ENCODE measurements around the gene CCDC195. TPM values are rescaled to one million over a fixed set of nuclear protein-coding genes. Genes with fewer than 3 reads are reported as not detected.

CCDC195 gene
- total and polyA plus RNA-seq, 3 donors from 2014 or later = not detected

- TF ChIP-seq CTCF (IDR thresholded peaks at IDR 0.05) (no peak), POLR2A (IDR thresholded peaks at IDR 0.05) (no peak)
- WGBS, 2 donors = 62 to 66% methylated on average over 3 of the region's 3 CpGs
- H3K27ac ChIP-seq = no peak overlapping the region
- H3K4me3 ChIP-seq = no peak overlapping the region
- H3K36me3 ChIP-seq (ENCODE audit: low read depth, missing control alignments) = no peaks in the 10 kb centered on the region
- intact Hi-C loops (cut with DNase I; ENCODE audit: low total_unique reads) = no loop called here
- H3K4me1 ChIP-seq = no peaks in the 10 kb centered on the region
- no peaks in the 10 kb centered on the region for H3K9me3 ChIP-seq
- no peak for DNase-seq
- H3K27me3 ChIP-seq = no peaks in the 10 kb centered on the region
Observed at GRCh38 chr2:224694502-224694901, 21.7 kb downstream of the CCDC195 start.

GRCh38 chr2:224691563-224691962 lies 24.6 kb downstream of the CCDC195 start:
- H3K4me3 ChIP-seq = no peak overlapping the region
- WGBS, 2 donors = 62 to 79% methylated on average over 2 of the region's 2 CpGs
- no peak for TF ChIP-seq CTCF (IDR thresholded peaks at IDR 0.05)
- TF ChIP-seq POLR2A (IDR thresholded peaks at IDR 0.05) = no peak
- H3K27ac ChIP-seq = no peak overlapping the region
- DNase-seq = no peak
- H3K27me3 ChIP-seq = no peaks in the 10 kb centered on the region
- no peaks in the 10 kb centered on the region for H3K9me3 ChIP-seq
- intact Hi-C loops (cut with DNase I; ENCODE audit: low total_unique reads) = no loop called here
- H3K36me3 ChIP-seq (ENCODE audit: low read depth, missing control alignments) = no peaks in the 10 kb centered on the region
- no peaks in the 10 kb centered on the region for H3K4me1 ChIP-seq

- Histone ChIP-seq H3K36me3 (ENCODE audit: low read depth, missing control alignments) (no peaks in the 10 kb centered on the region), H3K4me3 (no peak overlapping the region), H3K27me3 (no peaks in the 10 kb centered on the region), H3K9me3 (no peaks in the 10 kb centered on the region), H3K27ac (no peak overlapping the region), H3K4me1 (no peaks in the 10 kb centered on the region)
- intact Hi-C loops (cut with DNase I; ENCODE audit: low total_unique reads) = no loop called here
- no peak for DNase-seq
- WGBS, 2 donors = 62 to 75% methylated on average over 2 of the region's 2 CpGs
- no peak for TF ChIP-seq POLR2A (IDR thresholded peaks at IDR 0.05)
- no peak for TF ChIP-seq CTCF (IDR thresholded peaks at IDR 0.05)
Observed at GRCh38 chr2:224690868-224691267, 25.3 kb downstream of the CCDC195 start.

DNA sequence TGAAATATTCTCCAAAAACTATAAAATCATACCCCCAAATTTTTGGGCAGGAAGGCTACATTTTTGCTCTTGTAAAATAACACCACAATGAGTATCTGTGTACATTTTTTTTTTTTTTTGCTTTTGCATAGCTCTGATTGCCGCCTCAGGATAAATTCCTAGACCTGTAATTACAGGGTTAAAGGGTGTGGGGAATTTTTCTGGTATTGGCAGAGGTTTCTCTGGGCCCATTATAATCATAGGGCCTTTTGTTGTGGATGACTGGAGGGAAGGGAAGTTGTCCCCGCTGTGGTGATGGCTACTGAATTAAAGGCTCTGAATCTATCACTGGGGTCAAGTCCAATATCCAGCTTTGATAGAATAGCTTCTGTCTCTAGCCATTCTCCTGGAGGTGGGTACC lies 26.6 kb downstream of the CCDC195 start:
- Histone ChIP-seq H3K4me3 (no peak overlapping the region), H3K27me3 (no peaks in the 10 kb centered on the region), H3K36me3 (ENCODE audit: low read depth, missing control alignments) (no peaks in the 10 kb centered on the region), H3K9me3 (no peaks in the 10 kb centered on the region), H3K27ac (no peak overlapping the region), H3K4me1 (no peaks in the 10 kb centered on the region)
- DNase-seq = no peak
- TF ChIP-seq CTCF (IDR thresholded peaks at IDR 0.05) (no peak), POLR2A (IDR thresholded peaks at IDR 0.05) (no peak)
- 96 to 100% methylated on average over 2 of the region's 2 CpGs for WGBS, 2 donors
- intact Hi-C loops (cut with DNase I; ENCODE audit: low total_unique reads) = no loop called here

DNA sequence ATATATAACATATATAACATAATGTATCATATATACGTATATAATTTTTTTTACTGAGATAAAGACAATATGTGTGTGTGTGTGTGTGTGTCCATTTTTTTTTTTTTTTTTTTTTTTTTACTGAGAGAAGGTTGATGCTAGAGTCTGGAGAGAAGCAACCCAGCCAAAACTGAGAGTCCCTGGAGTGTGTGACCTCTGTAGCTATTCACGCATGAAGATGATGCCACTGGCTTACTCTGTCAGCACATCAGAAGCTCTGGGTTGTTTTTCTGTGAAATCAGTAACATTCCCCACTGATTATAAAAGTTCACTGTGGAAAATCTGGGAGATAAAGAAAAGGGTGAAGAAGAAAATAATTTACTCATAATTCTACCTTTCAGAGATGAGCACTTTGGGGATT lies 27.2 kb downstream of the CCDC195 start:
- Histone ChIP-seq H3K4me1 (no peaks in the 10 kb centered on the region), H3K27me3 (no peaks in the 10 kb centered on the region), H3K27ac (no peak overlapping the region), H3K9me3 (no peaks in the 10 kb centered on the region), H3K36me3 (ENCODE audit: low read depth, missing control alignments) (no peaks in the 10 kb centered on the region), H3K4me3 (no peak overlapping the region)
- TF ChIP-seq CTCF (IDR thresholded peaks at IDR 0.05) (no peak), POLR2A (IDR thresholded peaks at IDR 0.05) (no peak)
- WGBS, 2 donors = 85% methylated on average over 2 of the region's 2 CpGs
- intact Hi-C loops (cut with DNase I; ENCODE audit: low total_unique reads) = no loop called here
- DNase-seq = no peak

Data from testis (tissue), 3 donors.